GM19328 (cell line): ENCODE data around the gene WDR46.
"Not testable (repeated sequence)": the region's sequence is repeated elsewhere in the genome, so short reads cannot be mapped to it uniquely, and the experiment has no call there.

Source experiments
- ATAC-seq: cut with Tn5 transposase; IDR thresholded peaks from one replicate; pipeline ENCODE4 v1.9.1; 2021; ENCODE audit warnings: mild to moderate bottlenecking, moderate library complexity; ENCODE audit not compliant: unreplicated experiment

WDR46 gene

DNA sequence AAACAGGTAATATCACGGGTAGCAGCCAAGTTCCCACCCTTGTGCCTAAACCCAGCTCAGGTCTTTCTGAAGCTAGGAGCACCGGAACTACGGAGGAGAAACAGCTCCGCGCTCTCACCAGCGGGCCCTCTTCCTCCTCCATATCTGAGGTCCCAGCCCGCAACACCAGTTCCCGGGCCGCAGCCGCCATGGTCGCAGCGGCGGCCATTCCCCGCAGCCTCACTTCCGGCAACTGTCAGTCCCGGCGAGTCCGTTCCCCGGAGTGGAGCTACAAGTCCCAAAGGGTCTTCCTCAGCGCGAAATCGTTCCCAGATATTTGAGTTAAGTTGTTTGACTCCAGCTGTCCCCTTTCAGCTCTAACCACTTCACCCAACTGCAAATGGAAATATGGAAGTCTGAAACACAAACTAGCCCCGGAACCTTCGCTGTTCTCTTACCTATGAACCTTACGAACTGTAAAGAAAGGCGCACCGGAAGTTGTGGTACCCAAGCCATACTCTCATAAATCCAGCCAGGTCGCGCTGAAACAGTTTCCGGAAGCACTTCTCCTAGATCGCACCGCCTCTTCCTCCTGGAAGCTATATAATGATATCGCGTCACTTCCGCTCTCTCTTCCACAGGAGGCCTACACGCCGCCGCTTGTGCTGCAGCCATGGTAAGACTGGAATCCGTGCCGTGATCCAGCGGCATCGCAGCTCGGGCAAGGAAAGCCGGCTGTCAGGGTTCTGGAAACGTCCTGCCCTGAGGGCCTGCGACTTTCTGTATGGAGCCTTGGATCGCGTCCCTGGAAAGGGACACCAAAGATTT lies 17.4 kb downstream of the WDR46 start, which contains the start of the genes RPS18 and VPS52:
TSS of gene RPS18 (plus strand) at position 608 of the 807 bp plus-strand sequence. CDS start at position 653, 45 bp downstream.
TSS of gene VPS52 (minus strand) at position 409 of the 807 bp plus-strand sequence. CDS start at position 208, 201 bp downstream.
- peak; percentile 77 for ATAC-seq

GRCh38 chr6:33271117-33271467 lies 17.9 kb downstream of the WDR46 start:
- no peak for ATAC-seq

GRCh38 chr6:33264015-33264414 lies 25.0 kb downstream of the WDR46 start:
- no peak for ATAC-seq

DNA sequence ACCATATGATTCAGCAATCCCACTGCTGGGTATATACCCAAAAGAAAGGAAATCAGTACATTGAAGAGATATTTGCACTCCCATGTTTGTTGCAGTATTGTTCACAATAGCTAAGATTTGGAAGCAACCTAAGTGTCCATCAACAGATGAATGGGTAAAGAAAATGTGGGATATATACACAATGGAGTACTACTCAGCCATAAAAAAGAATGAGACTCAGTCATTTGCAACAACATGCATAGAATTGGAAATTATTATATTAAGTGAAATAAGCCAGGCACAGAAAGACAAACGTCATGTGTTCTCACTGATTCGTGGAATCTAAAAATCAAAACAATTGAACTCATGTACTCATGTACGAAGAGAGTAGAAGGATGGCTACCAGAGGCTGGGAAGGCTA lies 26.5 kb downstream of the WDR46 start:
- ATAC-seq = not testable (repeated sequence)

DNA sequence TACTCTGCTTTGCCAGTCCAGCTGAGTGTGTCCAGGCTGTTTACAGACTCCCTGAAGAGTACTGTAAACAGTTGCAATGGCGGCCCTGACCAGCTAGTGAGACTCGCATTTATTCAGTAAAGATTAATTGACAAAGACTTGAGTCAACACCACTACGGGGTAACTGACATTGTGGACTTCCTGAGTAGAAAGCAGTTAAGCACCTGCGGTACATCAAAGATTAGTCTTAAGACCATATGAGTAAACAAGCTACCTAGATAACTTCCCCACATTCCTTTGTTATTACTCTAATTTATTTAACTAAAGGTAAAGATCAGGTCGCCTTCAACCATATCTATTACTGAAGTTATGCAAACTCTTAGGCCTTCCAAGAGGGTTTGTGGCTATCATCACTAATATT lies 30.0 kb downstream of the WDR46 start:
- ATAC-seq = no peak

- no peak for ATAC-seq
These were observed 34.4 kb downstream of the WDR46 start for GRCh38 chr6:33254591-33254990.

DNA sequence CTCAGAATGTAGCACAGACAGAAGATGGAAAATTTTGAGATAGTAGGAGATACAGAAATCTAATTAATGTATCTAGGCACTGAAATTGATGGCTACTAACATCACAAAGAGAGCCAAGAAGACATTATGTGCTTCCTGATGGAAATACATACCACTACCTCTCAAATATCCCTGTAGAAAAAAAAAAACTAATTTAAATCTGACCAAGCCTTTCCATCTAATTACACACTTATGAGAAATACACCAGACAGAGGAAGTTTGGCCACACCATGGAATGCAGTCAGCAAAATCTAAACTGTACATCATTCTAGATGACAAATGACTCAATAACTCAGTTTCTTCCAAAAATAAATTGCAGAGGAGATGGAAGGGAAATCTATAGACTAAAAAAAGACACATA lies 36.3 kb downstream of the WDR46 start:
- ATAC-seq = no peak

- no peak for ATAC-seq
These were observed 37.5 kb downstream of the WDR46 start for GRCh38 chr6:33251395-33252012.

- ATAC-seq = no peak
These were observed 38.3 kb downstream of the WDR46 start for GRCh38 chr6:33250731-33251130.

GRCh38 chr6:33249732-33250630 lies 39.1 kb downstream of the WDR46 start:
- ATAC-seq = no peak

DNA sequence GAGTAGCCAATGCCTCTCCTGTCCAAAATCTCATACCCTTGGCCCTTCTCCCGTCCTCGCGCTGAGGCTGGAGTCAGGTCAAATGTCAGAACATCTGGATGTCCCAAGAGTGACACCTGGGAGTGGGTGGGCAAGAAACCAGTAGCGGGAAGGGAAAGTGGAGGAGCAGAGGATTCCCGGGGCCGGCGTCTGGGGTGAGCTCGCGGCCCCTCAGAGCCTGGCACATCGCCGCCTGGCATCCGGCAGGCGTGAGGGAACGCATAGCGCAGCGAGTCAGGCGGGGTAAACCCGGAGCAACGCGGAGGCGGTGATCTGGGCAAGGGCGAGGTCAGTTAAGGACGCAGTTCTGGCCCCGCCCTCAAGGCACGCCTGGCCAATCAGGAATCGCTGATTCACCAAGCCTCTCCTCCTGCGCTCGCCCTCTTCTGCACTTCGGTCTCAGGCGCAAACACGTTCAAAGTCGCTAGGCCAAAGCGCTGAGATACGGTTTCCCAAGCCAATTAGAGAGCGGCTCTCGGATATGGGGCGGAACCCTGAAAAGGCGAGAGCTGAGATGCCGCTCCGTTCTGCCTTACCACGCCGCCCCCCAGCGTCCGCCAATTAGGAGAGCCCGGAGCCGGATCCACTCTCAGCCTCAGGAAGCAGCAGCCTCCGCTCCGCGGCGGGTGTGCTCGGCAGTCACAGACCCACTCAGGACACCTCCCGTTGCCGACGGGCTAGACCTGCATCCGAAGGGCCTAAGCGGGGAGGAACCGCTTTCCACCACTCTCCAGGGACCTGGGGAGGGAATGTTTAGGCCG lies 39.9 kb downstream of the WDR46 start:
- peak; percentile 84 for ATAC-seq

GRCh38 chr6:33248643-33248931 lies 40.5 kb downstream of the WDR46 start:
- no peak for ATAC-seq

DNA sequence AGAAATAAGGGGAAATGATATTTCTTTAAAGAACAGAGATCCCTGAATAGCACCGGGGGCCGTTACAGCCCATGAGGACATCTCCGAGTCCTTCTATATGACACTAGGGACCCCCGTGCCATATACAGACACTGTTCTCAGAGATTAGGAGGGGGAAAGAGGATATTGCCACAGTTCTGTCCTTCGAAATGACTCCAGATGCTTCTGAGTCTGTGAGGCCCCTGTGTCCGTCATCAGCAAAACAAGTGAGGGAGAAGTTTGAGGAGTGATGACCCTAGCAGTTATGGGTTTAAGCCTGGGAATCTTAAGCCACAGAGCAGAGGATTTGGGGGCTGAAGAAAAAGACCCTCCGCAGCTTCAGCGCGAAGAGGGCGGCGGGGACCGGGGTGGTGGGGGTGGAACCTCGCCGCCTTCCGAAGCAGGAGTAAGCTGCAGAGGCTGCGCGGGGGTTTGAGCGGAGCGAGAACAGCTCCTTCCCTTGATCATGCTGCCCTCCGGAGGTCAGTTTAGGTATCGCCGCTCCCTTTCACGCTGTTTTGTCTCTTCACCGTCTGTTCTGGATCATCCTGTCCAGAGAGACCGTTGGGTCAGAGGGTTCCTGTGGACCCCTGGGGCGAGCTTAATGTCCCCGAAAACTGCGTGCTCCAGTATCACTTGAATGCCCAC lies 40.9 kb downstream of the WDR46 start:
- no peak for ATAC-seq

DNA sequence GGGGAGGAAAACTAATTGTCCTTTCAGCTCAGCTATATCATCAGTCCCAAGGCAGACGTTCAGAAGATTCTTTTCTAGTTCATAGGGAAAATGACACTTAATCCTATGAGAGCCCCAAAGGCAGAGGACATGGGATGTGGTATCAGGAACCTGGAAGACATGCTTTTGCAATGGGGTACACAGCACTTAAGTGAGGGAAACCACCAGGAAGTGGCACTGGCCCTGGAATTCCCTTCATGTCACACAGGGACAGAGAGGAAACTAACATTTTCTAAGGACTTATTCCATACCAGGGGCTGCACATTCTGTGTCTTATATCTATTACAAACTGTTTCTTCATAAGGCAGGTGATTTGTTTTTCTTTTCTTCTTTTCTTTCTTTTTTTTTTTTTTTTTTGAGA lies 45.6 kb downstream of the WDR46 start:
- no peak for ATAC-seq

DNA sequence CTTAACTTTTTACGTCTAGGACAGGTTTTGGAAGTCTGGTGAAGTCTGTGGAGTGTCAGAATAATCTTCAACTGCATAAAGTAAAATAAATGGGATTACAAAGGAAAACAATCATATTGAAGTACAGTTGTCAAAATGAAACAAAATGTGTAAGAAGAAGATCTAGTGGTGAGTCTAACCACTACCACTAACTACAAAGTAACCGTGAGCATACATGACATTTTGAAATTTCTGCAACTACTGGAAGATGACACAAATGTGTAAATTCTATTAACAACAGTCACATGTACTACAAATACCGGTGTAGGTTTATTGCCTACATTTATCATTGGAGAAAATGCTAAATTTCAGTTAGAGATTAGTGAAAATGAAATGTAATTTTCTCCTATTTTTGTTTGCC lies 47.1 kb downstream of the WDR46 start:
- no peak for ATAC-seq

DNA sequence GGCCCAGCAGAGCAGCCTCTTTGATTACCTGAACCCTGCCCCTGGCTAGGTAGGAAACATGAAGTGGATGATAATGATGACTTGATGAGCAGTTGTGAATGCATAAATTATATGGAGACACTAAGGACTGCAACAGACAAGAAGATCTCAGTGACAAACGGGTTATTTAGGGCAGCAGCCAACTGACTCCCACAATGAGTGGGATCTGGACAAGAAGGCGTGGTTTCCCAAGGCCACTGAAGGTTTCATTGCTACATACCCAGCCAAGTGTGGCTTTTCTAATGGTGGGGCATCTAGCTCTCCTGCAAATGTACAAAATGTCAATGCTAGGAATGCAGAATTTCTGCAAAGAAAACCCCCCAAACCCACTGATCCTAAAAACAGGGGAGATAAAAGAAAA lies 51.3 kb downstream of the WDR46 start:
- ATAC-seq = no peak

- no peak for ATAC-seq
These were observed 52.2 kb downstream of the WDR46 start for GRCh38 chr6:33236852-33237251.

- no peak for ATAC-seq
These were observed 52.7 kb downstream of the WDR46 start for GRCh38 chr6:33236328-33236727.

GRCh38 chr6:33235221-33235634 lies 53.8 kb downstream of the WDR46 start:
- no peak for ATAC-seq
